ENCODE results near the gene KCTD19.

Gene KCTD19

DNA sequence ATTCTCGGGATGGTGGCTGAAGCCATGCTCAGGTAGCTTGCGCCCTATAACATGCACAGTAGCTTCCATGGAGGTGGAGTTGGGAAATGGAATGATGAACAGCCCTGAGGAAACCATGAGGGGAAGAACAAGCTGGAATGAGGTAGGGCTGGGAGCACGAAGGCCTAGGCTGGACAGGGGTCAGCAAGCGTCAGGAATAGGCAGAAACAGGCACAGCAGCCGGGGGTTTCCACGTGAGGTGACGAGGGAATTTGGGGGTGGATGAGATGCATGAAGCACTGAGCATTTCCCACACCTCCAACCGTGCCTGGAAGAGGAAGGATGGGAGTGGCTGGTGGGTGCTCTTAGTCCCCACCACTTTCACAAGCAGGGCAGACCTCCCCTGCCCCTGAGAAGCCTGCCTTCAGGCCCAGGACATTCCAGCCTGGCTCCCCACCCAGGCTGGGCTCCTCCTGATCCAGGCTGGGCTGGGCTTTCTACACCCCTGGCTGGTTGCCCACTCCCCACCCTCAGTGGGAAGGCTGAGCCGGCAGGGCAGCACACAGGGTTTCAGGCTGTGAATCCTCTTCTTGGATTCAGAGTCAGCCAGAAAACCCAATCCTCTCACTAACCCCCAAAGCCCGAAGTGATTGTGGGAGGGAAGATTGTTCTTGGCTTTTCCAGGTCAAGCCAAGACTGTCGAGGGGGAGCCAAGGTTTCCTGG is 25.3 kb downstream of the KCTD19 start:
- Histone ChIP-seq H3K36me3 (no peaks in the 10 kb centered on the region), H3K27me3 (no peaks in the 10 kb centered on the region), H3K4me1 (no peaks in the 10 kb centered on the region), H3K27ac (no peak overlapping the region), H3K4me3 (no peak overlapping the region), H4K20me1 (no peaks in the 10 kb centered on the region), H3K4me2 (no peak overlapping the region), H3K9me3 (no peaks in the 10 kb centered on the region), H3K9ac (no peak overlapping the region)
- no peak for TF ChIP-seq Cebpa-rat (IDR thresholded peaks at IDR 0.05)

DNA sequence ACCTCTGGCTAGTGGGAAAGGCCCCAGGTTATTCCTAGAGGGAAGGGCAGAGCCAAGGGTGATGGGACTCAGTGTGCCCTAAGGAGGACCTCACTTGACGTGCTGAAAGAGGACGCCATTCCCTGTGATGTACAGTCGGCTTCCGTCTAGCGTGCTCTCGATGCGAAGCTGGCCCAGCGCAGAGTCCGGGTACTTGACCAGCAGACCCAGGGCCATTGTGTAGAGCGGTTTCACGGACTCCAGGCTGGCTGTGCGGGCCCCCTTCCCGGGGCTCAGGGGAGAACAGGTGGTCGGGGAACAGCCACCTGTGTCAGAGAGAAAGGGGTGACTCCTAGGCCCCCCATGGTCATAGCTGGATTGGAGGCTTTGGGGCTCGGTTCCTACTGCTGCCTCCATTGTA is 27.3 kb downstream of the KCTD19 start:
- Histone ChIP-seq H3K4me3 (no peak overlapping the region), H3K9me3 (no peaks in the 10 kb centered on the region), H3K4me2 (no peak overlapping the region), H3K4me1 (no peaks in the 10 kb centered on the region), H3K36me3 (no peaks in the 10 kb centered on the region), H3K27me3 (no peaks in the 10 kb centered on the region), H3K9ac (no peak overlapping the region), H3K27ac (no peak overlapping the region), H4K20me1 (no peaks in the 10 kb centered on the region)
- TF ChIP-seq Cebpa-rat (IDR thresholded peaks at IDR 0.05), result no peak

DNA sequence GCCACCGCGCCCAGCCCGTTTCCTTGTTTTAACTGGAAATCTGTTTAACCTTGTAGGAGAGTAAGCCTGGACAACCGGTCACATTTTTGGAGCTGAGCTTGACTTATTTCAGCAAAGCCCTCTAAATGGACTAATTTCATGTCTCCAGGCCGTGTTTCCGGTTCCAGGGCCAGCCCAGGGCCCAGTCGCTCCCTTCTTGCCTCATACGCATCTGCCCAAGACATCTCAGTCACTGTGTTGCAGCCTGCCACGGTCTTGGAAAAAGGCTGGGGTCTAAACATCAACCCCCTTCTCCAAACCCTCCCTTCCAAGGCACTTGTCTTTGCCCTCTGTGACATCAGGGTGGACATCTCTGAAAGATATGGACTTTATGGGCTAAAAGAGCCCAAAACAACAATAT is 28.3 kb downstream of the KCTD19 start:
- TF ChIP-seq Cebpa-rat (IDR thresholded peaks at IDR 0.05), result no peak
- Histone ChIP-seq H4K20me1 (no peaks in the 10 kb centered on the region), H3K27me3 (no peaks in the 10 kb centered on the region), H3K9ac (no peak overlapping the region), H3K4me3 (no peak overlapping the region), H3K4me2 (no peak overlapping the region), H3K36me3 (no peaks in the 10 kb centered on the region), H3K9me3 (no peaks in the 10 kb centered on the region), H3K27ac (no peak overlapping the region), H3K4me1 (no peaks in the 10 kb centered on the region)

DNA sequence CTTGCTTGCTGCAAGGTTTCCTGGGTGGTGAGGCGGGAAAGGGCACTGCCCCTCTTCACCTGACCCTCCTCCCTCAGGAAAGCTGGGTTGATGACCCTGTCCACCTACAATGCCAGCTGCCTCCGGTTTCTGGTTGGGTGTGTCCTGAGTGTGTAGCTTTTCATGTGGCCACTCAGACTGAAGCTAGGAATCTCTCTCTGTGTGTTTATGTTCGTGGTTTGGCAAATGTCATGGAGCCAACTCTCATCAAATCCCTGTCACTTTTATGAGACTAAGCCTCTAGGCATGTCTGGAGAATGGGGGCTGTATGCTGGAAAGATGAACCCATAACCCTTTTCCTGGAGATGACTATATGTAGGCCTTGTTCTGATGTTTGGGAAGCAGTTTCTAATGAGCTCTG is 30.1 kb downstream of the KCTD19 start:
- Histone ChIP-seq H3K4me3 (no peak overlapping the region), H3K4me2 (no peak overlapping the region), H3K9ac (no peak overlapping the region), H4K20me1 (no peaks in the 10 kb centered on the region), H3K4me1 (no peaks in the 10 kb centered on the region), H3K9me3 (no peaks in the 10 kb centered on the region), H3K27me3 (no peaks in the 10 kb centered on the region), H3K36me3 (no peaks in the 10 kb centered on the region), H3K27ac (no peak overlapping the region)
- TF ChIP-seq Cebpa-rat (IDR thresholded peaks at IDR 0.05), result no peak

DNA sequence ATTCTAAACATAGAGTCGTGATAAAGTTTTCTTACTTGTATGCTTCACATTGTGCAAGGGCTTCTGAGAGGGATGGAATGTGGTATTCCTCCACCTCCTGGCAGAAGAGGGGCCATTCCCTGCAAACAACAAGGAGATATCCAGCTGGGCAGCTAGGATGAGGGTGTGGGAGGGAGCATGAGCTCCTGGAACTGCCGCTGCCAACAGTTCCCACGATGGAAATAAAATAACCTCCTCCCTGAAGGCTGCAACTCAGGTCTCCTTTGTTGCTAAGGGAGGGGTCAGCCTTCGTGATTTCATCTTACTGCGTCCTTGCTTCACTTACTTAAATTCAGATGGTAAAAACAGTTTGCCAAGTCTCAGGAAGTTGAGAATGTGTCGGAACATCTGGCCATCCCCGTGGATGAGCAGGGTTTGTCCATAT is 31.6 kb downstream of the KCTD19 start:
- no peaks in the 10 kb centered on the region for H3K36me3 ChIP-seq
- H3K4me2 ChIP-seq, result no peak overlapping the region
- H3K27ac ChIP-seq, result no peak overlapping the region
- no peak for TF ChIP-seq Cebpa-rat (IDR thresholded peaks at IDR 0.05)
- H3K4me1 ChIP-seq, result no peaks in the 10 kb centered on the region; the same call in 1 of the 2 replicates
- no peak overlapping the region for H3K4me3 ChIP-seq
- no peaks in the 10 kb centered on the region for H4K20me1 ChIP-seq
- H3K27me3 ChIP-seq, result no peaks in the 10 kb centered on the region
- no peaks in the 10 kb centered on the region for H3K9me3 ChIP-seq
- no peak overlapping the region for H3K9ac ChIP-seq

DNA sequence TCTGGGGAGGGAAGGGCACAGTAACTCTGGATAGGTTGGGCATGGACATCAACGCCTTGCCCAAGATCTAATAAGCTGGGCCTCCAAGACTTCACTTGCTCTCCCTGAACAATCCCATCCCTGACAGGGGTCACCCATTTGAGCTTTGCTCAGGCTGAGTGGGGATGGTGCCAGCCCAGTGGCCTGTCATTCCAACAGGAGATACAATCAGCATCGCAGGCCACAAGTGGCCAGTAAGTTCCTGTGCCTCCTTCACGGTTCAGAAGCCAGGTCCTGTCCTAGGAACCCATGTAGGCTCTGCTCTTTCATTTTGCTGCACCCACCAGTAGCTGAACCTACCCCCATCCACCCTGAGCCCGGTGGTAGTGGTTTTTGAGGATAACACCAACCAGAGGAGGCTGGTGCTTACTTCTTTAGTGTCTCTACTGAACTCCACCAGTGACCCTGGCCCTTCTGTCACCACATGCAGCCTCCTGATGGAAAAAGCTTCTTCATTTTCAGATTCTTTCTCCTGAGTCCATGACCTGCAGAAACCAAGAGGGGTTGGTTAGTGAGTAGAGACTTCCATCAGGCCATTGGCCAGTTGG is 32.3 kb downstream of the KCTD19 start:
- H3K27me3 ChIP-seq, result no peaks in the 10 kb centered on the region
- peaks cover 5% of the 10 kb centered on the region for H3K4me1 ChIP-seq
- no peak overlapping the region for H3K4me2 ChIP-seq
- no peak overlapping the region for H3K27ac ChIP-seq
- H3K4me3 ChIP-seq, result no peak overlapping the region
- H4K20me1 ChIP-seq, result no peaks in the 10 kb centered on the region
- H3K9ac ChIP-seq, result no peak overlapping the region
- no peaks in the 10 kb centered on the region for H3K36me3 ChIP-seq
- no peaks in the 10 kb centered on the region for H3K9me3 ChIP-seq
- TF ChIP-seq Cebpa-rat (IDR thresholded peaks at IDR 0.05), result no peak

DNA sequence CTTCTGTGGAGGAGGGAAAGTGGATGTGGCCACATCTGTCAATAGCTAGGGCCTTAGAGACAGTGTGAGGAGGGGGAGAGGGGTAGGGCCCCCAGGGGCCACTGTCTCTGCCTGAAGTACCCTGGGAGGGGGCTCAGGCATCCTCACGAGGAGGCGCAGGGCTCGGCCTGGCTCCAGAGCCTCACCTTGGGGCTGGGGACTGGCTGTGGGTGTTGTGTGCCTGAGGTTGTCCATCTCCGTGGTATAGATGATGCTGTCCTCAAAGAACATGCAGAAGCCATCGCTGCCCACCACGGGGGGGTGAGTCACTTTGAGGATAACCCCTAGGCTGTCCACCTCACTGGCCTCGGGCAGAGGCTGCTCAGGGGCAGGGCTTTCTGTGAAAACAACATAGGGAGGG is 35.1 kb downstream of the KCTD19 start:
- Histone ChIP-seq H3K9me3 (no peaks in the 10 kb centered on the region), H3K9ac (no peak overlapping the region), H4K20me1 (no peaks in the 10 kb centered on the region), H3K36me3 (no peaks in the 10 kb centered on the region), H3K27ac (no peak overlapping the region), H3K4me1 (peaks cover 11% of the 10 kb centered on the region), H3K27me3 (no peaks in the 10 kb centered on the region), H3K4me2 (no peak overlapping the region), H3K4me3 (no peak overlapping the region)
- no peak for TF ChIP-seq Cebpa-rat (IDR thresholded peaks at IDR 0.05)

DNA sequence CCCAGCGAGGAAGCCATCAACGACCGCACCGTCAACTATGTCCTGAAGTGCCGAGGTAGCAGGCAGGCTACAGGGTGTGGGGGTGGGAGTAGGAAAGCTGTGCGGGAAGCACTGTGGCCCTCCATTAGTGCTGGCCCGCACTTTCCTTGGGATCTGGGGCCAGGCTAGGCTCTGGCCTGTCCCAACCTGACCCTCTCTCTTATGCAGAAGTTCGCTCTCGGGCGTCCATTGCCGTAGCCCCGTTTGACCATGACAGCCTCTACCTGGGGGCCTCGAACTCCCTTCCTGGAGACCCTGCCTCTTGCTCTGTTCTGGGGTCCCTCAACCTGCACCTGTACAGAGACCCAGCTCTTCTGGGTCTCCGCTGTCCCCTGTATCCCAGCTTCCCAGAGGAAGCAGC is 38.6 kb downstream of the KCTD19 start:
- TF ChIP-seq Cebpa-rat (IDR thresholded peaks at IDR 0.05), result no peak
- H3K9ac ChIP-seq, result no peak overlapping the region
- H3K4me3 ChIP-seq, result no peak overlapping the region
- no peaks in the 10 kb centered on the region for H4K20me1 ChIP-seq
- no peaks in the 10 kb centered on the region for H3K9me3 ChIP-seq
- H3K4me2 ChIP-seq, result no peak overlapping the region
- H3K27ac ChIP-seq, result no peak overlapping the region
- no peaks in the 10 kb centered on the region for H3K36me3 ChIP-seq
- peaks cover 34% of the 10 kb centered on the region for H3K4me1 ChIP-seq
- no peaks in the 10 kb centered on the region for H3K27me3 ChIP-seq

DNA sequence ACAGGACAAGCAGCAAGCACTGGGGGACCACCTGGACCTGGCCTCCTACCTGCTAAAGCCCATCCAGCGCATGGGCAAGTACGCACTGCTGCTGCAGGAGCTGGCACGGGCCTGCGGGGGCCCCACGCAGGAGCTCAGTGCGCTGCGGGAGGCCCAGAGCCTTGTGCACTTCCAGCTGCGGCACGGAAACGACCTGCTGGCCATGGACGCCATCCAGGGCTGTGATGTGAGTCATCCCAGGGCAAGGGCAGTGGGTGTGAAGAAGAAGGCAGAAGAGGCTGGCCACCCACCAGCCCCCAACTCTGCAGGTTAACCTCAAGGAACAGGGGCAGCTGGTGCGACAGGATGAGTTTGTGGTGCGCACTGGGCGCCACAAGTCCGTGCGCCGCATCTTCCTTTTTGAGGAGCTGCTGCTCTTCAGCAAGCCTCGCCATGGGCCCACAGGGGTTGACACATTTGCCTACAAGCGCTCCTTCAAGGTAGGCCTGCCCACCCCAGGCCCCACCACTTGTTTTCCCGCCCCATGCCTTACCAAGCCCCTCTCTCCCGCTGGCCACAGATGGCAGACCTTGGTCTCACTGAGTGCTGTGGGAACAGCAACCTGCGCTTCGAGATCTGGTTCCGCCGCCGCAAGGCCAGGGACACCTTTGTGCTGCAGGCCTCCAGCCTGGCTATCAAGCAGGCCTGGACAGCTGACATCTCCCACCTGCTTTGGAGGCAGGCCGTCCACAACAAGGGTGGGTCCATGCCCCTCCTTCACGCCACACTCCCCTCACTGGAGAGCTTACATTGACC is 39.9 kb downstream of the KCTD19 start:
- no peak overlapping the region for H3K4me3 ChIP-seq
- H4K20me1 ChIP-seq, result no peaks in the 10 kb centered on the region
- peaks cover 34% of the 10 kb centered on the region for H3K4me1 ChIP-seq
- no peaks in the 10 kb centered on the region for H3K27me3 ChIP-seq
- no peak overlapping the region for H3K4me2 ChIP-seq
- no peak overlapping the region for H3K9ac ChIP-seq
- no peak for TF ChIP-seq Cebpa-rat (IDR thresholded peaks at IDR 0.05)
- no peaks in the 10 kb centered on the region for H3K36me3 ChIP-seq
- no peaks in the 10 kb centered on the region for H3K9me3 ChIP-seq
- no peak overlapping the region for H3K27ac ChIP-seq
